H9 (cell line): ENCODE data around the gene STIMATE. TPM values are rescaled to one million over a fixed set of nuclear protein-coding genes. Genes with fewer than 3 reads are reported as not detected.

ENCODE experiments used
- DNase-seq: peaks from one replicate; pipeline ENCODE4 v3.0.0-alpha.2; 2017
- H2AFZ ChIP-seq: one replicate; pipeline ENCODE4 v1.6.1; 2013; ENCODE audit warnings: mild to moderate bottlenecking, low read length, control low read depth, moderate library complexity
- H2AK5ac ChIP-seq: 2 replicates; pipeline ENCODE4 v1.6.1; 2013; ENCODE audit warnings: low read length, control low read depth, mixed read lengths; ENCODE audit not compliant: insufficient read length
- H2BK120ac ChIP-seq: one replicate; pipeline ENCODE4 v1.6.1; 2013; ENCODE audit warnings: low read depth, mild to moderate bottlenecking, low read length, control low read depth, inconsistent platforms; ENCODE audit not compliant: poor library complexity, severe bottlenecking
- H2BK12ac ChIP-seq: 2 replicates; pipeline ENCODE4 v1.6.1; 2013; ENCODE audit warnings: low read length, control low read depth, mixed read lengths, low read depth; ENCODE audit not compliant: insufficient read length
- H2BK15ac ChIP-seq: 2 replicates; pipeline ENCODE4 v1.6.1; 2013; ENCODE audit warnings: low read depth, low read length, control low read depth
- H2BK20ac ChIP-seq: one replicate; pipeline ENCODE4 v1.6.1; 2013; ENCODE audit warnings: low read depth, mild to moderate bottlenecking, low read length, control low read depth, inconsistent platforms; ENCODE audit not compliant: poor library complexity, severe bottlenecking
- H2BK5ac ChIP-seq: 2 replicates; pipeline ENCODE4 v1.6.1; 2013; ENCODE audit warnings: low read length, control low read depth, mixed read lengths; ENCODE audit not compliant: insufficient read length
- H3K14ac ChIP-seq: 2 replicates; pipeline ENCODE4 v1.6.1; 2013; ENCODE audit warnings: low read length, control low read depth; ENCODE audit not compliant: insufficient read depth
- H3K18ac ChIP-seq: 2 replicates; pipeline ENCODE4 v1.6.1; 2013; ENCODE audit warnings: low read depth, mild to moderate bottlenecking, mixed read lengths, low read length, control low read depth; ENCODE audit not compliant: insufficient read length
- H3K23ac ChIP-seq: 2 replicates; pipeline ENCODE4 v1.6.1; 2013; ENCODE audit warnings: low read length, control low read depth, mixed read lengths, low read depth; ENCODE audit not compliant: insufficient read length
- H3K23me2 ChIP-seq: 2 replicates; pipeline ENCODE4 v1.6.1; 2013; ENCODE audit warnings: low read depth, mild to moderate bottlenecking, mixed read lengths, low read length, control low read depth; ENCODE audit not compliant: insufficient read length, poor library complexity, severe bottlenecking
- H3K27ac ChIP-seq: 2 replicates; pipeline ENCODE4 v1.5.1; 2013; ENCODE audit warnings: low read length, control low read depth, mixed read lengths, low read depth; ENCODE audit not compliant: insufficient read length
- H3K27me3 ChIP-seq: 2 replicates; pipeline ENCODE4 v1.6.1; 2013; ENCODE audit warnings: low read length, control low read depth, inconsistent platforms; ENCODE audit not compliant: insufficient read depth
- H3K4ac ChIP-seq: 2 replicates; pipeline ENCODE4 v1.6.1; 2013; ENCODE audit warnings: low read depth, mild to moderate bottlenecking, control low read depth, inconsistent platforms, low read length, moderate library complexity
- H3K4me1 ChIP-seq: 2 replicates; pipeline ENCODE4 v1.6.1; 2013; ENCODE audit warnings: low read length, control low read depth, inconsistent platforms; ENCODE audit not compliant: insufficient read depth
- H3K4me2 ChIP-seq: 2 replicates; pipeline ENCODE4 v1.6.1; 2013; ENCODE audit warnings: low read length, control low read depth, mixed read lengths; ENCODE audit not compliant: insufficient read length, insufficient read depth
- H3K56ac ChIP-seq: 2 replicates; pipeline ENCODE4 v1.6.1; 2013; ENCODE audit warnings: low read depth, mild to moderate bottlenecking, mixed read lengths, low read length, control low read depth; ENCODE audit not compliant: insufficient read length
- H3K79me1 ChIP-seq: 2 replicates; pipeline ENCODE4 v1.6.1; 2013; ENCODE audit warnings: low read depth, mild to moderate bottlenecking, moderate library complexity, low read length, control low read depth, inconsistent platforms; ENCODE audit not compliant: insufficient read depth, poor library complexity, severe bottlenecking
- H3K79me2 ChIP-seq: 2 replicates; pipeline ENCODE4 v1.6.1; 2013; ENCODE audit warnings: low read length, control low read depth, inconsistent platforms; ENCODE audit not compliant: insufficient read depth
- H3K9ac ChIP-seq: 2 replicates; pipeline ENCODE4 v1.6.1; 2013; ENCODE audit warnings: low read length, control low read depth, mixed read lengths; ENCODE audit not compliant: insufficient read length; ENCODE audit errors: extremely low read depth
- H3K9me3 ChIP-seq: one replicate; pipeline ENCODE4 v1.6.1; 2013; ENCODE audit warnings: low read depth, low read length, inconsistent platforms; ENCODE audit not compliant: control insufficient read depth
- H3T11ph ChIP-seq: one replicate; pipeline ENCODE4 v1.6.1; 2013; ENCODE audit warnings: mild to moderate bottlenecking, low read length, control low read depth, inconsistent platforms
- H4K20me1 ChIP-seq: one replicate; pipeline ENCODE4 v1.6.1; 2013; ENCODE audit not compliant: control insufficient read depth, insufficient read length, insufficient read depth
- H4K5ac ChIP-seq: 2 replicates; pipeline ENCODE4 v1.6.1; 2013; ENCODE audit warnings: low read depth, mild to moderate bottlenecking, mixed read lengths, low read length, control low read depth; ENCODE audit not compliant: insufficient read length
- H4K8ac ChIP-seq: replicated peaks from 2 replicates; pipeline ENCODE4 v1.6.1; 2013; ENCODE audit warnings: low read length, control low read depth, mixed read lengths, low read depth; ENCODE audit not compliant: insufficient read length
- H4K91ac ChIP-seq: 2 replicates; pipeline ENCODE4 v1.6.1; 2013; ENCODE audit warnings: low read depth, mild to moderate bottlenecking, moderate library complexity, mixed read lengths, low read length, control low read depth; ENCODE audit not compliant: insufficient read length
- H3K27ac Mint-ChIP-seq, 3 experiments: 2 replicates in 2 of 3; 3 replicates in 1 of 3; pipeline ENCODE4 v1.8.0; 2020 to 2021; ENCODE audit warnings: mixed read lengths in 3 of 3, mild to moderate bottlenecking in 1 of 3, moderate library complexity in 1 of 3
- H3K27me3 Mint-ChIP-seq: 2 replicates; pipeline ENCODE4 v1.8.0; 2021; ENCODE audit warnings: low read depth, mild to moderate bottlenecking, moderate library complexity, mixed read lengths
- H3K36me3 Mint-ChIP-seq, 3 experiments: 2 replicates in 2 of 3; 3 replicates in 1 of 3; pipeline ENCODE4 v1.8.0; 2020 to 2021; ENCODE audit warnings: low read depth in 3 of 3, mixed read lengths in 3 of 3; ENCODE audit not compliant: insufficient read depth in 1 of 3
- H3K4me1 Mint-ChIP-seq, 2 experiments: 2 replicates each; pipeline ENCODE4 v1.8.0; 2020; ENCODE audit warnings: mixed read lengths in 2 of 2
- H3K4me3 Mint-ChIP-seq, 2 experiments: 2 replicates in 1 of 2; 3 replicates in 1 of 2; pipeline ENCODE4 v1.8.0; 2020 to 2021; ENCODE audit warnings: mild to moderate bottlenecking in 2 of 2, mixed read lengths in 2 of 2, moderate library complexity in 1 of 2
- H3K9me3 Mint-ChIP-seq, 2 experiments: 2 replicates in 1 of 2; 3 replicates in 1 of 2; pipeline ENCODE4 v1.8.0; 2020; ENCODE audit warnings: mild to moderate bottlenecking in 2 of 2, mixed read lengths in 2 of 2, moderate library complexity in 1 of 2
- WGBS: extraction: QIAGEN DNeasy Blood & Tissue Kit; methylation state at CpG from one replicate; pipeline ENCODE4 v1.1.7; 2013; ENCODE audit warnings: missing lambda C conversion rate, low lambda C conversion rate, mixed read lengths; ENCODE audit not compliant: insufficient read length; ENCODE audit errors: extremely low coverage; 5-methylcytosine and 5-hydroxymethylcytosine counted together
- total RNA-seq: library from RNA; stranded (reverse); gene quantifications from 2 replicates; pipeline ENCODE4 v1.2.1, GENCODE V29; 2021
- TF ChIP-seq, protein P1 (sequence below): fragments of 200-600 bp; sonication (generic); conservative IDR thresholded peaks from 3 replicates; pipeline ENCODE4 v1.8.0; 2021; ENCODE audit warnings: antibody characterized with exemption, mild to moderate bottlenecking

Gene STIMATE
- total RNA-seq, 1 experiment from 2014 or later: 25.6 TPM

DNA sequence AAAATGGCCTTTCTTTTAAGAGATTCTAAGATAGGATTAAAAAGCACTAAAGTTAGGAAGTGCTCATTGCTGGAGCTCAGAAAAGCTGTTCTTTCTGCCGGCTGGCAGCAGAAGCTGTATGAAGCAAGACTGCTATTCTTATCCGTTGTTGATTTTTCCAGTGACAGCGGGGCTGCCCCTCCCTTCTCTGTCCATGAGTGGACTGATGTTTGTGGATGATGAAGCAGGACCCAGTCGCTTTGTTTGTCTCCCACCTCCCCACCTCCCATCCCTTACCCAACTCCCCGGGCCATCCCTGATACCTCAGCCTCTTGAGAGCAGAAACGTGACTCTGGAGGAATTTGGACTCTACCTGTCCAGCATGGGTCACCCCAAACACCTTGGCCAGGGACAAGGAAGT is 52.2 kb downstream of the STIMATE start:
- no peak overlapping the region for H2AK5ac ChIP-seq
- H3K56ac ChIP-seq: no peak overlapping the region
- no peak overlapping the region for H4K91ac ChIP-seq
- no peaks in the 10 kb centered on the region for H3K27me3 Mint-ChIP-seq
- H4K8ac ChIP-seq: no peak overlapping the region
- no peak overlapping the region for H2BK20ac ChIP-seq
- peaks cover 17 to 33% (median 26%) of the 10 kb centered on the region in 3 experiments for H3K36me3 Mint-ChIP-seq
- no peak overlapping the region for H3K14ac ChIP-seq
- no peaks in the 10 kb centered on the region for H3K4me1 ChIP-seq
- no peaks in the 10 kb centered on the region; a peak in 1 of 5 replicates for H3K9me3 Mint-ChIP-seq
- no peak overlapping the region for H3K23ac ChIP-seq
- TF ChIP-seq, protein P1, sequence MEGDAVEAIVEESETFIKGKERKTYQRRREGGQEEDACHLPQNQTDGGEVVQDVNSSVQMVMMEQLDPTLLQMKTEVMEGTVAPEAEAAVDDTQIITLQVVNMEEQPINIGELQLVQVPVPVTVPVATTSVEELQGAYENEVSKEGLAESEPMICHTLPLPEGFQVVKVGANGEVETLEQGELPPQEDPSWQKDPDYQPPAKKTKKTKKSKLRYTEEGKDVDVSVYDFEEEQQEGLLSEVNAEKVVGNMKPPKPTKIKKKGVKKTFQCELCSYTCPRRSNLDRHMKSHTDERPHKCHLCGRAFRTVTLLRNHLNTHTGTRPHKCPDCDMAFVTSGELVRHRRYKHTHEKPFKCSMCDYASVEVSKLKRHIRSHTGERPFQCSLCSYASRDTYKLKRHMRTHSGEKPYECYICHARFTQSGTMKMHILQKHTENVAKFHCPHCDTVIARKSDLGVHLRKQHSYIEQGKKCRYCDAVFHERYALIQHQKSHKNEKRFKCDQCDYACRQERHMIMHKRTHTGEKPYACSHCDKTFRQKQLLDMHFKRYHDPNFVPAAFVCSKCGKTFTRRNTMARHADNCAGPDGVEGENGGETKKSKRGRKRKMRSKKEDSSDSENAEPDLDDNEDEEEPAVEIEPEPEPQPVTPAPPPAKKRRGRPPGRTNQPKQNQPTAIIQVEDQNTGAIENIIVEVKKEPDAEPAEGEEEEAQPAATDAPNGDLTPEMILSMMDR: no peak
- H3K4me3 Mint-ChIP-seq: no peak overlapping the region
- no peak overlapping the region for H3K27ac ChIP-seq
- WGBS: no CpG with 5 or more reads among the region's 6 CpGs
- DNase-seq: no peak
- no peak overlapping the region for H4K5ac ChIP-seq
- no peak overlapping the region for H3K4me2 ChIP-seq
- no peak overlapping the region for H2AFZ ChIP-seq
- H3K23me2 ChIP-seq: no peaks in the 10 kb centered on the region
- H3K18ac ChIP-seq: no peak overlapping the region
- no peaks in the 10 kb centered on the region for H3K27me3 ChIP-seq
- H3K9me3 ChIP-seq: no peaks in the 10 kb centered on the region
- no peak overlapping the region; a peak in 1 of 7 replicates for H3K27ac Mint-ChIP-seq
- no peak overlapping the region for H3K4ac ChIP-seq
- H2BK120ac ChIP-seq: no peak overlapping the region
- no peak overlapping the region for H2BK12ac ChIP-seq
- no peak overlapping the region for H3T11ph ChIP-seq
- H4K20me1 ChIP-seq: no peaks in the 10 kb centered on the region
- H2BK5ac ChIP-seq: no peak overlapping the region
- H3K4me1 Mint-ChIP-seq: peaks cover 8 to 18% of the 10 kb centered on the region in 2 experiments
- no peaks in the 10 kb centered on the region for H3K79me2 ChIP-seq
- H2BK15ac ChIP-seq: no peak overlapping the region
- H3K9ac ChIP-seq: no peak overlapping the region
- H3K79me1 ChIP-seq: no peaks in the 10 kb centered on the region
